GM19099 (cell line): ENCODE results near the gene G6PD.
A peak's percentile ranks its signal among the peaks of the same experiment; 100 is the strongest.

Experiments
- POLR2A ChIP-seq: IDR thresholded peaks from 3 replicates; pipeline ENCODE4 v1.6.1; 2011; ENCODE audit warnings: low read depth; ENCODE audit not compliant: insufficient read length; ENCODE audit errors: extremely low read depth

G6PD gene

GRCh38 chrX:154540897-154541535, 5.6 kb downstream of the G6PD start:
- TF ChIP-seq POLR2A: no peak

- TF ChIP-seq POLR2A: no peak
Measured at GRCh38 chrX:154539077-154539476, 7.6 kb downstream of the G6PD start.

GRCh38 chrX:154535892-154536291, 10.8 kb downstream of the G6PD start:
- TF ChIP-seq POLR2A: no peak

GRCh38 chrX:154534526-154535322, 11.9 kb downstream of the G6PD start:
- no peak for TF ChIP-seq POLR2A

GRCh38 chrX:154532690-154533089, 14.0 kb downstream of the G6PD start:
- no peak for TF ChIP-seq POLR2A

GRCh38 chrX:154531626-154532025, 15.0 kb downstream of the G6PD start:
- TF ChIP-seq POLR2A: no peak

- TF ChIP-seq POLR2A: no peak
Measured at GRCh38 chrX:154530286-154530685, 16.4 kb downstream of the G6PD start.

- no peak for TF ChIP-seq POLR2A
Measured at GRCh38 chrX:154529206-154529612, 17.4 kb downstream of the G6PD start.

GRCh38 chrX:154526901-154527675, 19.6 kb downstream of the G6PD start:
- peak; percentile 41 for TF ChIP-seq POLR2A

- no peak for TF ChIP-seq POLR2A
Measured at GRCh38 chrX:154525606-154526490, 20.8 kb downstream of the G6PD start.

GRCh38 chrX:154519389-154519788, 27.3 kb downstream of the G6PD start:
- no peak for TF ChIP-seq POLR2A

- TF ChIP-seq POLR2A: no peak
Measured at GRCh38 chrX:154517101-154517781, 29.4 kb downstream of the G6PD start.

GRCh38 chrX:154516656-154517100, 30.0 kb downstream of the G6PD start:
- TF ChIP-seq POLR2A: no peak
